Endodermal cell (in vitro differentiated cells): Measurements from ENCODE around the gene CEP104. TPM values are rescaled to one million over a fixed set of nuclear protein-coding genes. Genes with fewer than 3 reads are reported as not detected.
A peak's percentile ranks its signal among the peaks of the same experiment; 100 is the strongest.

Source experiments
- DNase-seq: peaks from one replicate; pipeline ENCODE4 v3.0.0-alpha.2; 2017
- H3K27ac ChIP-seq: 2 replicates; pipeline ENCODE4 v1.5.1; 2013; ENCODE audit warnings: mild to moderate bottlenecking, low read depth, low read length, moderate library complexity
- H3K27me3 ChIP-seq: 2 replicates; pipeline ENCODE4 v1.6.1; 2013; ENCODE audit warnings: mild to moderate bottlenecking, low read length, moderate library complexity; ENCODE audit not compliant: insufficient read depth, control insufficient read depth, poor library complexity, severe bottlenecking
- H3K36me3 ChIP-seq: 2 replicates; pipeline ENCODE4 v1.7.0; 2013; ENCODE audit warnings: mild to moderate bottlenecking, low read length, moderate library complexity; ENCODE audit not compliant: control insufficient read depth, insufficient read depth
- H3K4me1 ChIP-seq: one replicate; pipeline ENCODE4 v1.7.0; 2013; ENCODE audit warnings: low read length; ENCODE audit not compliant: control insufficient read depth, insufficient read depth
- H3K4me3 ChIP-seq: 2 replicates; pipeline ENCODE4 v1.5.1; 2013; ENCODE audit warnings: mild to moderate bottlenecking, low read length, moderate library complexity
- H3K9ac ChIP-seq: 2 replicates; pipeline ENCODE4 v1.6.1; 2013; ENCODE audit warnings: mild to moderate bottlenecking, low read length, moderate library complexity; ENCODE audit not compliant: poor library complexity, severe bottlenecking; ENCODE audit errors: extremely low read depth
- H3K9me3 ChIP-seq: 2 replicates; pipeline ENCODE4 v1.6.1; 2013; ENCODE audit warnings: mild to moderate bottlenecking, low read length, moderate library complexity; ENCODE audit not compliant: control insufficient read depth
- H3K27ac Mint-ChIP-seq: 2 replicates; pipeline ENCODE4 v1.8.0; 2020; ENCODE audit warnings: mixed read lengths
- H3K27me3 Mint-ChIP-seq: 2 replicates; pipeline ENCODE4 v1.8.0; 2021; ENCODE audit warnings: mild to moderate bottlenecking, mixed read lengths; ENCODE audit not compliant: insufficient read depth
- H3K36me3 Mint-ChIP-seq: 2 replicates; pipeline ENCODE4 v1.8.0; 2020; ENCODE audit warnings: low read depth, mixed read lengths
- H3K4me1 Mint-ChIP-seq: 2 replicates; pipeline ENCODE4 v1.8.0; 2020; ENCODE audit warnings: mixed read lengths
- H3K4me3 Mint-ChIP-seq: 2 replicates; pipeline ENCODE4 v1.8.0; 2020; ENCODE audit warnings: mild to moderate bottlenecking, moderate library complexity, mixed read lengths
- H3K9me3 Mint-ChIP-seq: 2 replicates; pipeline ENCODE4 v1.8.0; 2020; ENCODE audit warnings: mild to moderate bottlenecking, mixed read lengths
- CTCF ChIP-seq: fragments of 200-600 bp; sonication (generic); conservative IDR thresholded peaks from 2 replicates; pipeline ENCODE4 v1.5.0; 2021; ENCODE audit warnings: antibody characterized with exemption, mild to moderate bottlenecking
- WGBS, 2 experiments: methylation state at CpG; one replicate each; pipeline versions ENCODE4 v1.1.5 to v1.1.7; 2013; ENCODE audit warnings: missing lambda C conversion rate in 2 of 2, mixed read lengths in 1 of 2; ENCODE audit not compliant: insufficient coverage in 1 of 2, insufficient read length in 1 of 2; 5-methylcytosine and 5-hydroxymethylcytosine counted together
- total RNA-seq, 2 donors: library from RNA; stranded (reverse); fragmentation: NEBNext Ultra II Directional in 1 of 2; extraction: Animal tissue kit (Norgen Biotek cat#: 25700) in 1 of 2; gene quantifications; 2 replicates in 1 of 2; 3 replicates in 1 of 2; pipeline ENCODE4 v1.2.1, GENCODE V29; 2021

The CEP104 gene
- total RNA-seq, 2 donors from 2014 or later: 34.2 to 47.5 TPM

- H3K27ac ChIP-seq: peak overlapping the region; percentile 50
- H3K9me3 Mint-ChIP-seq: peaks cover 26% of the 10 kb centered on the region
- H3K4me1 ChIP-seq: no peaks in the 10 kb centered on the region
- H3K27ac Mint-ChIP-seq: no peak overlapping the region
- H3K4me1 Mint-ChIP-seq: peaks cover 13% of the 10 kb centered on the region
- H3K36me3 ChIP-seq: no peaks in the 10 kb centered on the region
- H3K27me3 Mint-ChIP-seq: peaks cover 18% of the 10 kb centered on the region
- peaks cover 11% of the 10 kb centered on the region for H3K9me3 ChIP-seq
- 86 to 92% methylated on average over 6 to 11 of the region's 11 CpGs for WGBS, 2 experiments
- H3K4me3 ChIP-seq: no peak overlapping the region
- no peak for TF ChIP-seq CTCF
- no peak for DNase-seq
- no peak overlapping the region for H3K4me3 Mint-ChIP-seq
- no peaks in the 10 kb centered on the region for H3K36me3 Mint-ChIP-seq
- H3K9ac ChIP-seq: no peak overlapping the region
- no peaks in the 10 kb centered on the region for H3K27me3 ChIP-seq
These were observed 56.9 kb downstream of the CEP104 start for GRCh38 chr1:3799976-3800685.

- Histone ChIP-seq H3K4me1 (no peaks in the 10 kb centered on the region), H3K9ac (peak within 1 kb of the TSS; percentile 78), H3K27ac (peak within 1 kb of the TSS; percentile 58), H3K36me3 (no peaks in the 10 kb centered on the region), H3K27me3 (no peaks in the 10 kb centered on the region), H3K4me3 (peak within 1 kb of the TSS; percentile 97), H3K9me3 (peaks cover 11% of the 10 kb centered on the region)
- no peak for TF ChIP-seq CTCF
- Mint-ChIP-seq H3K27ac (peak within 1 kb of the TSS; percentile 89), H3K4me1 (peaks cover 24% of the 10 kb centered on the region), H3K4me3 (peak within 1 kb of the TSS; percentile 75), H3K27me3 (peaks cover 15% of the 10 kb centered on the region), H3K36me3 (peaks cover 14% of the 10 kb centered on the region), H3K9me3 (peaks cover 10% of the 10 kb centered on the region)
- WGBS, 2 experiments: 5 to 7% methylated on average over 54 to 60 of the region's 60 CpGs
- peak; percentile 96 for DNase-seq
These were observed 60.6 kb downstream of the CEP104 start, which contains the start of gene LRRC47 for GRCh38 chr1:3796215-3797061. Gene LRRC47 (minus strand): TSS chr1:3796498. CDS start chr1:3796476, 22 bp downstream.

- Mint-ChIP-seq H3K9me3 (peaks cover 2% of the 10 kb centered on the region), H3K4me1 (peaks cover 24% of the 10 kb centered on the region), H3K36me3 (peaks cover 14% of the 10 kb centered on the region), H3K4me3 (peak overlapping the region; percentile 75), H3K27me3 (peaks cover 8% of the 10 kb centered on the region), H3K27ac (peak overlapping the region; percentile 76)
- Histone ChIP-seq H3K4me1 (no peaks in the 10 kb centered on the region), H3K27ac (no peak overlapping the region), H3K9me3 (peaks cover 4% of the 10 kb centered on the region), H3K27me3 (no peaks in the 10 kb centered on the region), H3K4me3 (peak overlapping the region; percentile 97), H3K9ac (peak overlapping the region; percentile 78), H3K36me3 (no peaks in the 10 kb centered on the region)
- no peak for DNase-seq
- no peak for TF ChIP-seq CTCF
- WGBS, 2 experiments: 5 to 12% methylated on average over 16 to 53 of the region's 53 CpGs
These were observed 61.4 kb downstream of the CEP104 start for GRCh38 chr1:3795453-3796214.
